HL-60 (cell line): ENCODE data around the gene TMPO.

Experiments used
- DNase-seq, 2 experiments: peaks; one replicate each; pipeline ENCODE4 v3.0.0-alpha.2; 2010 to 2020; ENCODE audit warnings: low read depth in 1 of 2, low spot score in 1 of 2
- H3K27ac ChIP-seq: fragments of 250-450 bp; sonication (Bioruptor Pico); replicated peaks from 2 replicates; pipeline ENCODE4 v1.5.1; 2020; ENCODE audit warnings: mild to moderate bottlenecking, moderate library complexity
- H3K27me3 ChIP-seq: fragments of 250-450 bp; sonication (Bioruptor Pico); 2 replicates; pipeline ENCODE4 v1.5.1; 2021; ENCODE audit warnings: mild to moderate bottlenecking, moderate library complexity; ENCODE audit not compliant: insufficient read depth, poor library complexity, severe bottlenecking
- H3K4me3 ChIP-seq: replicated peaks from 2 replicates; pipeline ENCODE4 v1.5.1; 2011; ENCODE audit warnings: mild to moderate bottlenecking, control low read depth, low read length; ENCODE audit not compliant: insufficient read depth
- CTCF ChIP-seq: IDR thresholded peaks from one replicate; pipeline ENCODE4 v1.5.1; 2011; ENCODE audit warnings: low read length, control low read depth, inconsistent platforms; ENCODE audit not compliant: insufficient read depth
- GABPA ChIP-seq: IDR thresholded peaks from 2 replicates; pipeline ENCODE4 v1.6.1; 2012; ENCODE audit warnings: low read depth
- POLR2AphosphoS5 ChIP-seq: IDR thresholded peaks from 2 replicates; pipeline ENCODE4 v1.6.1; 2012; ENCODE audit warnings: low read depth
- REST ChIP-seq: IDR thresholded peaks from 2 replicates; pipeline ENCODE4 v1.6.1; 2012; ENCODE audit warnings: low read depth; ENCODE audit not compliant: insufficient replicate concordance
- SPI1 ChIP-seq: IDR thresholded peaks from 2 replicates; pipeline ENCODE4 v1.6.1; 2012; ENCODE audit warnings: low read depth, mild to moderate bottlenecking, borderline replicate concordance

TMPO gene

GRCh38 chr12:98516111-98516873, 902 bp downstream of the TMPO start:
- DNase-seq, result peak; percentile 76 to 96
- TF ChIP-seq CTCF (peak; percentile 37), SPI1 (peak; percentile 55; the same call in 1 of the 2 replicates), POLR2AphosphoS5 (peak; percentile 56; the same call in 1 of the 2 replicates), REST (no peak), GABPA (peak; percentile 24; the same call in 1 of the 2 replicates)
- Histone ChIP-seq H3K4me3 (peak overlapping the region; percentile 74), H3K27ac (peak overlapping the region; percentile 100), H3K27me3 (no peaks in the 10 kb centered on the region)

DNA sequence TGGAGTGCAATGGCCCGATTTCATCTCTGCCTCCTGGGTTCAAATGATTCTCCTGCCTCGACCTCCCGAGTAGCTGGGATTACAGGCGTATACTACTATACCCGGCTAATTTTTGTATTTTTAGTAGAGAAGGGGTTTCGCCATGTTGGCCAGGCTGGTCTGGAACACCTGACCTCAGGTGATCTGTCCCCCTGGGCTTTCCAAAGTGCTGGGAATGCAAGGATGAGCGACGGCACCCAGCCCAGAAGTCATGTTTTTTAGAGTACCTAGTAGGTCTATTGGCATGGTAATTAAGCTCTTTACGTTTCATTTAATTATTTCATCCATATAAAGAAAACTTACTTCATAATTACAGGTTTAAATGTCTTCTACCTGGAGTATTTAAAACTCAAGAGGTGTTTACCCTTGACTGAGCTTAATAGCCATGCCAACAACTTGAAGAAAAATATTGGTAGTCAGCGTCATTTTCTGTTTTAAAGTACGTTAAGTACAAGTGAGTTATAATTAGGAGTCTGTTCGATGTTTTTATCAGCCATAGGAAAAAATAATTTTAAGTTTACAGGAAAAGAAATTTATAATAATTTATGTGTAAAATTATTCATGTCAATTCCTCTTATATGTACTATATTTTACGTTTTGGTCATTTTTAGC, 4.0 kb downstream of the TMPO start:
- TF ChIP-seq REST (no peak), GABPA (no peak), POLR2AphosphoS5 (no peak), SPI1 (no peak), CTCF (no peak)
- Histone ChIP-seq H3K4me3 (peak overlapping the region; percentile 74), H3K27me3 (no peaks in the 10 kb centered on the region), H3K27ac (no peak overlapping the region)
- no peak for DNase-seq

- no peak for DNase-seq
- no peak for TF ChIP-seq POLR2AphosphoS5
- TF ChIP-seq GABPA, result no peak
- TF ChIP-seq REST, result no peak
- TF ChIP-seq CTCF, result no peak
- TF ChIP-seq SPI1, result no peak
- Histone ChIP-seq H3K27ac (no peak overlapping the region), H3K4me3 (no peak overlapping the region), H3K27me3 (no peaks in the 10 kb centered on the region)
Measured at GRCh38 chr12:98530068-98530467, 14.7 kb downstream of the TMPO start.
